Measurements from ENCODE around the gene PIGP.
"Not testable (repeated sequence)": the region's sequence is repeated elsewhere in the genome, so short reads cannot be mapped to it uniquely, and the experiment has no call there.

PIGP gene

DNA sequence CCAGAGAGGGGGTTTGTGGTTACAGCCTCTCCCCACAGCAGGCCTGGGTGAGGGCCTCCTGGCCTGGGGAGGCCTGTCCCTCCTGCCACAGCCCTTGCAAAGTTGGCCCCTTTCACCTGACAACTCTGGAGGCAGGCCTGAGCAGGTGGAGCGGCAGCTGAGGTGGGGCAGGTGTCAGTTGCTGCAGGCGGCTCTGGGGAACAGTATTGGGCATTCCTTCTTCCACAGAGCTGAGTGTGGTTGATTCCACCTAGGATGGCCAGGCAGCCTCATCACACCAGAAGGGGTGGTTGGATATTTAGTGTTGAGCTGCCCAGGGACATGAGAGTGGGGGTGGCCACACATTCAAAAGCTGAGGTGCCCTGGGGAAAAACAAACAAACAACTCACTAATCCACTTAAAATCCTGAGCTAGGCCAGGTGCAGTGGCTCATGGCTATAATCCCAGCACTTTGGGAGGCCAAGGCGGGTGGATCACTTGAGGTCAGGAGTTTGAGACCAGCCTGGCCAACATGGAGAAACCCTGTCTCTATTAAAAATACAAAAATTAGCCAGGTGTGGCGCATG is 31.1 kb downstream of the PIGP start:
- DNase-seq, result peak; percentile 88

DNA sequence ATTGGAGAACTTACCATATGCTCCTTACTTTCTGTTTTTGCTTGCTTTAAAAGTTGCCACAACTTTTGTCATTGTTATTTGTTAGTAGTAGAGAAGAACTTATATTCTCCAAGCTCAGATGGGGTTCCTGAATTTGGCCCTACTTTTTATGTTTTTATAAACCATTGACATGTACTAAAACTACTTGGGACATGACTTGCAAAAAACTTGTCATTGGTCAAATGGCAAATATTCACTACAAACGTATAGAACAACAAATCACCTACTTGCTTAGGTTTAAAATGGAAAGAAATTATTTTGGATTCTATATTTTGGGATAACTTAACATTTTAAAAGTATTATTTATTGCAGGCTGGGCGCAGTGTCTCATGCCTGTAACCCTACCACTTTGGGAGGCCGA is 32.7 kb downstream of the PIGP start:
- no peak for DNase-seq

- DNase-seq, result no peak
Observed at GRCh38 chr21:37039411-37040075, 33.3 kb downstream of the PIGP start.

DNA sequence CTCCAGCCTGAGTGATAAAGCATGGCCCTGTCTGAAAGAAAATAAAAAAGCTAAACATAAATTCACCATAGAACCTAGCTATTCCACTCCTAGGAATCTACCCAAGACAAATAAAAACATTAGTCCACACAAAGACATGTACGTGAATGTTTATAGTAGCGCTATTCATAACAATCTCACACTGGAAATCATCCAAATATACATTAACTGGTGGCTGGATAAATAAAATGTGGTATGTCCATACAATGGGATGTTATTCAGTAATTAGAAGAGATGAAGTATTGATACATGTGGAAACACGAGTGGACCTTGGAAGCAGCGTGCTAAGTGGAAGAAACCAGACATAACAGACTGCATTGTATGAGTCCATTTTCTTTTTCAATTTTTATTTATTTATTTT is 36.7 kb downstream of the PIGP start:
- DNase-seq, result no peak

GRCh38 chr21:37034394-37034793 is 38.5 kb downstream of the PIGP start:
- DNase-seq, result not testable (repeated sequence)

GRCh38 chr21:37032877-37033471 is 39.9 kb downstream of the PIGP start:
- DNase-seq, result no peak

GRCh38 chr21:37032293-37032692 is 40.6 kb downstream of the PIGP start:
- DNase-seq, result no peak

- no peak for DNase-seq
Observed at GRCh38 chr21:37030864-37031263, 42.0 kb downstream of the PIGP start.

- no peak for DNase-seq
Observed at GRCh38 chr21:37028570-37028969, 44.3 kb downstream of the PIGP start.

DNA sequence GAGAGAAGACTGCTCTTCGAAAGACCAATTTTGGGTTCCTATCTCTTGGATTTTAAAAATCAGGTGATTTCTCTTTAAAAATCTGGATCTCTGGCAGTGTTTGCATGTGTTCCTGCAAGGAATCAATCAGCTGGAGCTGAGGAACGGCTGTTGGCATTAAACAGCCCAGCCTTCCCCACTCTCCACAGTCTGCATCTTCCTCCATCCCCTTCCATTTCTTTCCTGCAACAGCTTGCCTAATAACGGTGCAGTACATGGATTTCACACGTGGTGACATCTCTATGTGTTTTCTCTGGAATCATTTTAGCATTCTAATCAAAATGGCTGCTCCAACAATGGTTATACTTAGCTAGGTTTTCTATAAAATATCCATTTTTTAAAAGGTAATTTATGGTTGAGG is 46.4 kb downstream of the PIGP start:
- no peak for DNase-seq

GRCh38 chr21:37017951-37018679 is 54.8 kb downstream of the PIGP start:
- DNase-seq, result no peak

Data from NCI-H69 (cell line).